Esophagus muscularis mucosa (tissue), 4 donors: Measurements from ENCODE around the gene TNFRSF1B.

Experiments
- CTCF ChIP-seq, 3 experiments: fragments of 200-600 bp in 2 of 3; fragments of 450-650 bp in 1 of 3; sonication (generic) in 2 of 3; IDR thresholded peaks; one replicate each; pipeline ENCODE4 v1.5.1; 2017 to 2019; ENCODE audit warnings: antibody characterized with exemption in 3 of 3, mild to moderate bottlenecking in 2 of 3, moderate library complexity in 1 of 3
- EP300 ChIP-seq: sonication (generic); formaldehyde crosslinking; IDR thresholded peaks from one replicate; pipeline ENCODE4 v1.6.1; 2017; ENCODE audit warnings: antibody characterized with exemption
- POLR2AphosphoS5 ChIP-seq, 2 donors: sonication (generic); formaldehyde crosslinking; IDR thresholded peaks; one replicate each; pipeline ENCODE4 v1.6.1; 2017; ENCODE audit warnings: antibody characterized with exemption in 2 of 2

GRCh38 chr1:12151465-12151864 lies 15.3 kb upstream of the TNFRSF1B start:
- TF ChIP-seq CTCF (IDR thresholded peaks at IDR 0.05) (no peak), POLR2AphosphoS5 (IDR thresholded peaks at IDR 0.05) (no peak), EP300 (no peak)
